ENCODE results near the gene ASPM.

- TF ChIP-seq CTCF (IDR thresholded peaks at IDR 0.05; ENCODE audit: insufficient read depth, low read depth, low read length) (no peak), EZH2 (IDR thresholded peaks at IDR 0.05; ENCODE audit: insufficient read depth, low read length) (no peak)
These were observed 19.1 kb downstream of the ASPM start for GRCh38 chr1:197127246-197127912.
